Renal pelvis (tissue), 4 donors: ENCODE results near the gene PGM1. TPM values are rescaled to one million over a fixed set of nuclear protein-coding genes. Genes with fewer than 3 reads are reported as not detected.

Experiments used
- DNase-seq: peaks from one replicate; pipeline ENCODE4 v3.0.0-alpha.2; 2013
- polyA plus RNA-seq, 3 donors: library from polyadenylated mRNA; unstranded; fragments of 120-200 nt; gene quantifications; one replicate each; pipeline ENCODE4 v1.2.1, GENCODE V29; 2013; ENCODE audit not compliant: insufficient read length in 3 of 3

Gene PGM1
- polyA plus RNA-seq, 3 donors = 27.7 to 32.7 (median 28.8) TPM

DNA sequence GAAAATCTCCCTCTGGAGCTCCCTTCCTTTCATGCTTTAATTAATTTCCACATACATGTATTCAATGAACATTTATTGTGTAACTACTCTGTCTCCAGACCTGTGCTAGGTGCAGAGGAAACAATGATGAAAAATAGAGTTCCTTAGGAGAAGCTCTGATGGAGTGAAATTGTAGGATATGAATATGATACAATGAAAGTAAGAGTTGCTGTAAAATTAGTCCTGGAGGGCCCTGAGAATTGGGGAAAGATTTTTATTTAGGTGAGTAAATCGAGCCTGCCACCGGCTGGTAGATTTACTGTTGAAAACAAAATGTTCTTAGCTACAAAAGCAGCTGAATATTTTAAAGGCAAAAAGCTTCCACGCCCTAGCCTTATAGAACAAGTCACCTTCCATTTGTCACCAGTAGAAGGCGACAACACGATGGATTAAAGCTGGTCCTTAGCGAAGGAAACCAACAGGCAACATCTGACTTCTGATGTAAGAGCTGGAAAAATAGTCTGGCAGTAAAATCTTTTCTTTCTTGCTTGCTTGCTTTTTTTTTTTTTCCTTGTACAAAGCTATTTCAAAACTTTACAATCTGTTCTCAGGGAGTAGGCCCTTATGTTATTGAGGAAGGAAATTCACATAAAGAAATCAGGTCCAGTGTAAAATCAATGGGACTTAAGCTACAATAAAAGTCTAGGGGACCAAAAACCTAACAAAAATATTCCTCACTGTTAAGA lies 98.7 kb downstream of the PGM1 start:
- DNase-seq = peak; percentile 90

DNA sequence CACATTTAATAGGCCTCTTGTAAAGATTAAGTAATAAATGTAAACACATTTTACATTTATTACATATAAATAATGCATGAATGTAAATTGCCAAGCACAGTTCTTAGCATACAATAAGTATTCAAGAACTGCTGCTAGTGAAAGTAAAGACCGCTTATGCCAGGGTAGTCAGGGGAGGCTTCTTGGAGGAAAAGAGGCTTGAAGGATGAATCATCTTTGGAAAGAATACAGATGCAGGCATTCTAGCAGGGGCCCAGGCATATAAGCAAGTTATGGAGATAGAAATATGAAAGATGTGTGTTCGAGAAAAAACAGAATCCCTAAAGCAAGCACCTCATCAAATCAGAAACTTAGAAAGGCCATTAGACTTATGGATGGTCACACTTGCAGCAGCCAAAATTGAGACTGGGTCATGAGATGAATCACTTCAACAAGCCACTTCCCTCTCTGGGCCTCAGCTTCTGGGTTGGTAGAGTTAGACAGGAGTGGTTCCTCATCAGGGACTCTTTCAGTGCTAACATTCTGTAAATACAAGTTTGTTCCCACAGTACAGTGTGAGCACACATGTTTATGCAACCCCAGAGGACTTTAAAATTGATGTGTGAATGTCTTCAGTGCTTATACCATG lies 100.8 kb downstream of the PGM1 start:
- DNase-seq = no peak

- DNase-seq = no peak
Observed at GRCh38 chr1:63698001-63698838, 105.0 kb downstream of the PGM1 start.

DNA sequence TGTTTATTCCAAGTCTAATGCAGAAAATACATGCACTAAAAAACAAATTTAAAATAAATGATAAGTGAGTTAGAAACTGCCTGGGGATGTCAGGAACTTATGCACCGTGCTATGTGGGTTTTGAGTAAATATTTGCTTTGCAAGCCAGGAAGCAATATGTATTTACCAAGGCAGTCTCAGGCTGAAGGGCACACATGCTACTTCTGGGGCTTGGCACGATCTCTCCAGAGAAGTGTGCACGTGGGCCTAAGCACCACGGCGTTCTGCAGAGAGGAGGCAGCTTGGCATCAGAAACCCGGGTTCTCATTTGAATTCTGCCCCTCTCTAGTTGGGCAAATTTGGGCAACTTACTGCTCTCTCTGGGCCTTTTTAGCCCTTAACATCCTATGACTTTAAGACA lies 108.0 kb downstream of the PGM1 start:
- no peak for DNase-seq

DNA sequence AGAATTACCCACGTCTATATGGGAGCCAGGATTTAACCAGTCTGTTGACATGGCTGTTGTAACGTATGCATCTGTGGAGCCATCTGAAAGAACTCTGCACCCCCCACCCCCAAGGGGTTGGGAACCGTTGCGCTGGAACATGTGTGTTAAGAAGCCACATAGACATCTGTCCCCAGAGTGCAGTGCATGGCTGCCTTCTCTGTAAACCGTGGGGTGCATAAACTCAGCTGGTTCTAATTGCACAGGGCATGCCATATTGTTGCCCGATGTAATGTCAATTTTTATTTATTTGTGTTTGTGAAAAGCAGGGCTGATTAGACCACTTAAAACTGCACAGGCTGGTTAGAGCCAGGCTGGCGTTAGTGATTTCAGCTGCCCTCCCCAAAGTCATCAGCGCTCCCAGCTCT lies 110.5 kb downstream of the PGM1 start:
- DNase-seq = no peak

DNA sequence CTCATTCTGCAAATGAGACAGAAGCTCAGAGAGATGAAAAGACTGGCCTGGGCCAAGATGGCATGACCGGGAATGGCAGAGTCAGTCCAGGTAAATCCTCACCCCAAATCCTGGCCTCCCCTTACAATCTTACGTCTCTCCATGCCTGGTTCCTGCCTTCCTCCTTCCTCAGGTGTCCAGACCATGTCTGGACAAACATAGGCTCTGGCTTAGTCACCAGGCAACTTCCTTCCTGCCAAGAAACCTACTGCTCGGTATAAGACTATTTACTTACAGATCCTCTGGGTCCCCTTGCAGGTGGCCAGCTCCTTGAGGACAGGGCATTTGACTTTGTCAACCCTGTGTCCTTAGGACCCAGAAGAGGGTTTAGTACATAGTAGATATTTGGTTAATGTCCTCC lies 111.2 kb downstream of the PGM1 start:
- no peak for DNase-seq

DNA sequence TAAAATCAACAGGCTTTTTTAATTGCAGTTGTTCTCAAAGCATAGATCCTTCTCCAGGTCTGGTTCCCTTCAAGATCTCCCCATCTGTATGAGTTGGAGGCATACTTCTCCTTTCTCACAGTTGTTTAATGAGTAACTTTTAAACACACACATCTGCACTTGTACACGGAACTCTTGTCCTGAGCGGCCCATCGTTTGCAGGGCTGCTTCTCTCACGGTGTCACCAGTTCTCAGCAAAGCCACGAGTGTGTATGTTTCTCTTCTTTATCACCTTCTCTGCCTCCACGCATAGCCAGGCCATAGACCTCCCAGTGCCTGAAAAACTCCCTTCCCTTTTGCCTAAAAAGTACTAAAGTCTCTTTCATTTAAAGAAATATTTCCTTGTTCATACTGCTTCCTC lies 111.9 kb downstream of the PGM1 start:
- no peak for DNase-seq

GRCh38 chr1:63709267-63709828 lies 116.1 kb downstream of the PGM1 start:
- no peak for DNase-seq

Other genes starting within 250 kb of the PGM1 start
- 10 to 100 TPM; 21.1 to 25.2 (median 23.2) TPM for gene ALG6, start 225.8 kb upstream of the PGM1 start, polyA plus RNA-seq
- gene ITGB3BP, start 70.2 kb upstream of the PGM1 start, polyA plus RNA-seq = 10 to 100 TPM; 51.2 to 73.2 (median 61.0) TPM
- gene EFCAB7, start 69.9 kb upstream of the PGM1 start, polyA plus RNA-seq = 10 to 100 TPM; 16.7 to 22.8 (median 22.3) TPM
- gene ROR1, start 180.6 kb downstream of the PGM1 start, polyA plus RNA-seq = 10 to 100 TPM; 22.6 to 31.2 (median 28.9) TPM